Testis (tissue), 2 donors: Measurements from ENCODE around the gene FOXG1.

ENCODE experiments used
- CTCF ChIP-seq, 3 experiments: fragments of 450-650 bp in 2 of 3; fragments of 200-600 bp in 1 of 3; sonication (generic) in 1 of 3; IDR thresholded peaks; one replicate each; pipeline ENCODE4 v1.5.1; 2016 to 2019; ENCODE audit warnings: antibody characterized with exemption in 3 of 3, mild to moderate bottlenecking in 2 of 3, moderate library complexity in 1 of 3
- POLR2A ChIP-seq: fragments of 450-650 bp; IDR thresholded peaks from one replicate; pipeline ENCODE4 v1.6.1; 2017; ENCODE audit warnings: antibody characterized with exemption, mild to moderate bottlenecking, moderate library complexity

- TF ChIP-seq CTCF (IDR thresholded peaks at IDR 0.05): no peak
- TF ChIP-seq POLR2A: no peak
These were observed 11.0 kb downstream of the FOXG1 start for GRCh38 chr14:28777471-28778137.
